ENCODE measurements around the gene NR6A1.
"Not testable (repeated sequence)": the region's sequence is repeated elsewhere in the genome, so short reads cannot be mapped to it uniquely, and the experiment has no call there.

Gene NR6A1

DNA sequence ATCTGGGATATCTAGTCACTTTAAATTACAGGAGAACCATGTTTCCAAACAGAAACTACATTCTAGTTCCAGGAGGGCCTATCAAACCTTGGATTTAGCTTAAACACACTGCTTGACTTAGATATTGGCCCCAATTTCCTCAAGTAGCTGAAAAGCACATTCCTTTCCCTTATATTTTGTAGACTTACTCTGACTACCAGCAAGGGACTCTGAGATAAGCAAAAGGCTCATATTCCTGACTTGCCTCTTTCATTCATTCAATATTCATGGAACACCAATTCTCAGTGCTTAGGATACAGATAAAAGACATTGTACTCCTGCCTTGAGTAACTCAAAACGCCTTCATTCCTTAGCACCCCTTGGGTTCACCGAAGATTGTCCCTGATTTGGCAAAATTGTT is 11.8 kb downstream of the NR6A1 start:
- DNase-seq (ENCODE audit: low read depth) = no peak

DNA sequence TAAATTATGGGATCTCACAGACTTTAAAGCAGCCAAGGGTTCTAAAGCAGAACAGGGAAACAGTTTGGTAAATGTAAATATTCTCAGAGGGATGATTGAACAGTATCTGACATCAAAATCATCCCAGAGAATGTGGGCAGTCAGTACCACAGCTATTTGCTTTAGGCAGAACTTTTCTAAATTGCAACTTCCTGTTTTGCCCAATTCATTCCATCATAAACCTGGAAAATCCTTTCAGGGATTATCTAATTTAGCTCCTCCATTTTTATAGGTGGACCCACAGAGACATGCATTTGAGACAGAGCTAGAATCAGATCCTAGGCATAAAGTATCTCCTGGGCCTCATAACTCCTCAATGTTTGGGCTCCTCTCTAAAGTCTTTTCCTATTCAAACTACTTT is 12.4 kb downstream of the NR6A1 start:
- DNase-seq (ENCODE audit: low read depth) = no peak

DNA sequence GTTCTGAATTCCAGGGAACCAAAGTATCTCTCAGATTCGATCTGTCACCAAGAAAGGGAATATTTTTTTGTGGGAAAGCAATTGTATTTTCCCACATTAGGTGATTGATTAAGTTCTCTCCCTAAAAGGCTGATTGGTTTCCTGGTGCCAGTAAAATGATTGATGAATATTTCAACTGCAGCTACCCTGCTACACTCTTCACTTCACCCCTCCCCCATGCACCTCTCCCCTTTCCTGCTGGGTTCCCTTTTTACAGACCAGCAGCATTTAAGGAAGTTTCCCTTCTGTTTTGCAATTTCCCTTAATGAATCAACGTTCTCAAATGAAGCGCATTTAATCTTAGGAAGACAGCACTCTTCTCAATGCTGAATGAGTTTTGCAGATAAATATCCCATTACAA is 13.1 kb downstream of the NR6A1 start:
- DNase-seq (ENCODE audit: low read depth) = no peak

DNA sequence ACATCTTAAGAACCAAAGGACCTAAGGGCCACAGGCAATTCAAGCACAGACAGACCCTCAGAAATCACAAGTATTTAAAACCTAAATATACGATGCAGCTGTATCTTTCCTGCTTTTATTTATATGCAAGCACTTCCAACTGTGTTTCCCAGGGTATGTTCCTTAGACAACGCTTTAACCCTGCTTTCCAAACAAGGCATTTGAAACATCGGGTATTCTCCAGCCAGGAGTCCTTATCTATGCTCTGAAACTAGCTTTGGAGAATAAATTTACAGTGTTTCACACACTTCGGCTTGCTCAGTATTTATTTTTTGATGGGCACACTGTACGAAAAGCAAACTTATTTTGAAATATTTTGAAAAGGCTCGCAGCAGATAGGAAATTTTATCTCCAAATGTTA is 13.5 kb downstream of the NR6A1 start:
- no peak for DNase-seq (ENCODE audit: low read depth)

DNA sequence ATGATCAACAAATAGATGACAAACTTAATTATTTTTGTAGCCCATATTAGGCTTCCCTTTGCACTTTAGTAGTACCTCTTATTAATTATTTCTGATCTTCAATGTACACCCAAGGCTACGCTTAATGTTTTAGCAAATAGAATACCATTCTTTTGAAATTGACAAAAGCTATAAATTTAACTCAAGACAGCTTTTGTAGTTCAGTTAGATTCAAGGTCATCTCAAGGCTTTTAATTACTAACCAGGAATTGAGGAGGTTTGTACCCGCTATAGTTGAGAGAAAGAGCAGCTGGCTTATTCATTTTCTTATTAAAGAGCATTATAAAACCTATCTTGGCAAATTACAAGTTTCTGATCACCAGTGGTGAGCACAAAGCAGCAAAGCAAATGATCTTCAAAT is 15.1 kb downstream of the NR6A1 start:
- no peak for DNase-seq (ENCODE audit: low read depth)

DNA sequence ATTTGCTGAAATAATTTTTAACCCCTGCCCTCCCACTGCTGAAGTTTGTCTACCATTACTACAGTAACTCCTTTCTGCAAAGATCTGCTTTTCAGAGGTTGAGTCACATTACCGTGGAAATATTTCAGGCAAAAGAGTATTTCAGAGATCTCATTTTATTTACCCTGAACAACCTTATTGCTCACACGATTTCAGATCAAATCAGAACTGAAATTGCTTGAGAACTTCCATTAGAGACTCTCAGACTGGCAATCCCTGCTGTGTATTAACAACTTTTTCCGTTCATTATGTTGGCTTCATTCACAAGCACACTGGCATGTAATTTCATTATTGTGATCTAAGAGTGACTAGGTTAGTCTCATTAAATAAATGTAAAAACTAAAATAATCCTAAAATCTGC is 16.1 kb downstream of the NR6A1 start:
- no peak for DNase-seq (ENCODE audit: low read depth)

DNA sequence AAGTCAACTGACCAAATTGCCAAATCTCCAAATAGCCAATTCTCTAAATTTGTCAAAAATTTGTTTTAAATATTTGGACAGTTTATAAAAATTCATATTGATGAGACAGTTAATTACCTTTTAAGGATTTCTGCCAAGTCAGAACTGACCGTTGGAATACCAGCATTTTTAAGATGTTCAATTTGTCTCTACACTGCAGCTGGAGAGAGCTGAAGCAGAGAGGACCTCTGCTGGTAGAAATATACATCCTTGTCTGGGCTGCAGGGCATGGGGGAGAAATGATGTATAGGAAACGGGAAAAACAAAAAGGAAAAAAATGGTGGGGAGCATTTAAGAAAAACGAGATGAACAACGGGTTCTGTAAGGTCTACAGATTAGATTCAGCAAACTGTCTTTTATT is 16.8 kb downstream of the NR6A1 start:
- no peak for DNase-seq (ENCODE audit: low read depth)

DNA sequence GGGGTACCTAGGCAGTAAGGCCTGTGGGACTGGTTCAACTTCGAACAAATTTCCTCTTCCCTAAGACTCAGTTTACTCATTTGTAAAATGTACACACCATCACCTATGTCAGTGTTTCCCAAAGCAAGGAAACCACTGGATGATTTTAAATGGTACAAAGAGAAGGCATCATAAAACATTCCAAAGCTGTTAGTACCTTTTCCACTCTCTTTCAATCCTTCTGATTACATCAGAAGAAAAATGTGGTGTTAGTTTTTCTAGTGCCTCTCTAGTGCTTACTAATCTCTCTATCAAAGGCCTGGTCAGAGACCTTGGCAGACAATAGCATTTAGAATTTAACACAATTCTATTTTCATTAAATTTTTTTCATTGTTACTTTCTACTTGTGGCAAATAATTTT is 18.1 kb downstream of the NR6A1 start:
- no peak for DNase-seq (ENCODE audit: low read depth)

DNA sequence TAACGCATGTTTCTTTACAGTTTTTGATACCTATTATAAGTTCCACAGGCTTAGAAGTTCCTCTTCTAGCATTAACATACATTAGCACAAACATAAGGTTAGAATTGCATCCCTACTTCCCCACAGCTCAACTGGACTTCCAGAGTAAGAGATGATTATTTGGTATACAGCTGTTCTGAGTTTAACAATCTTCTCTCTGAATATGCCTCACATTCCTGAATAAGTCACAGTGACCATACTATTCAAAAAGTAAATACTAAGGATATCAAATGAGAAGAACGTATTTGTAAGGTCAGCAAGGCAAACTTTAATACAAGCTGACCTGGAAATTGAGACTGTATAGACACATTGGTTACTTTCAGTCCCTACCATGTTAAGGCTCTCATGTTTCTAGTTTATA is 21.3 kb downstream of the NR6A1 start:
- DNase-seq (ENCODE audit: low read depth) = no peak

DNA sequence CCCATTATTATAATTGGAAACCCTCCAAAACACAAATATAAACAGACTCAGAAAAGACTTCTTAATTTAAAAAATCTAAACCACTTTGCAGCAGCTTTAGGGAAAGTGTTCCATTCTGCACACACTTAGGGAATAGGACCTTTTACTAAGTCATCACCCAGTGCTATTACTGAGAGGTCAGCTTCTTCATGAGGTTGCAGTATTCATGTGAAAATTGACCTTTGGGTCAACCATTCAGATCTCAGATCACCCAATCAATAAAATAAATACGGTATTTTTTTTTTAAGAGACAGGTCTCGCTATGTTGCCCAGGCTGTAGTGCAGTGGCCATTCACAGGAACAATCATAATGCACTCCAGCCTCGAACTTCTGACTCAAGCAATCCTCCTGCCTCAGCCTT is 21.8 kb downstream of the NR6A1 start:
- no peak for DNase-seq (ENCODE audit: low read depth)

DNA sequence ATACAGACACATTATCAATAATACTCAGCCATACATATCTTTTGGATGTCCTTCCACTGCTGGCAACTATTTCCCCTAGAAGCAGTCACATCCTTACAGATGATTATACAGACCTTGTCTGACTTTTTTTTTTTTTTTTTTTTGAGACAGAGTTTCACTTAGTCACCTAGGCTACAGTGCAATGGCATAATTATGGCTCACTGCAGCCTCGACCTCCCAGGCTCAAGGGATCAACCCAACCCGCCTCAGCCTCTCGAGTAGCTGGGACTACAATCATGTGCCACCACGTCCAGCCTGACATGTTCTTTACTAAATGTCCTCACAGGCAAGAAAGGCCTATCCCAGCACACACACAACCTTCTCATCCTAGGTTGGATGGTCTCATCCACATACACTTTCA is 24.0 kb downstream of the NR6A1 start:
- DNase-seq (ENCODE audit: low read depth) = no peak

DNA sequence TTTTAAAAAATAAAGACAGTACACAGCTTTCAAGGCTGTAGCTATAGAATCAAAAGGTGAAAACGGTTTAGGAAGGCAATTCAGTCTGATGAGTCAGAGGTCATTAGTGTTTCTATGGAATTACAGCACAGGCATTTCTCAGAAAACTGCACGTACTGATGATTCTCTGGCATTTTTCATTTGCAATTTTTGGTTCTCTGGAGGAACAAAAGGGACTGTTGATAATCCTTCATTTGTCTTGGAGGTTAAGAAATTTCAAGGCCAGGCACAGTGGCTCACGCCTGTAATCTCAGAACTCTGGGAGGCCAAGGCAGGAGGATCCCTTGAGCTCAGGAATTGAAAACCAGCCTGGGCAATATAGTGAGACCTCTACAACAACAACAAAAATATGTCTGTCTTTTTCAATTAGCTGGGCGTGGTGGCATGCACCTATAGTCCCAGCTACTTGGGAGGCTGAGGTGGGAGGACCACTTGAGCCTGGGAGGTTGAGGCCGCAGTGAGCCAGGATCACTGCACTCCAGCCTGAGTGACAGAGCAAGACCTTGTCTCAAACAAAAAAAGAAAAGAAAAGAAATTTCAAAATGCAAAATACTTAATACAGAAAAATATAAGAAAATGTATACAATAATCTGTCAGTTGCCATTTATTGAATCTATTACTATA is 27.3 kb downstream of the NR6A1 start:
- no peak for DNase-seq (ENCODE audit: low read depth)

DNA sequence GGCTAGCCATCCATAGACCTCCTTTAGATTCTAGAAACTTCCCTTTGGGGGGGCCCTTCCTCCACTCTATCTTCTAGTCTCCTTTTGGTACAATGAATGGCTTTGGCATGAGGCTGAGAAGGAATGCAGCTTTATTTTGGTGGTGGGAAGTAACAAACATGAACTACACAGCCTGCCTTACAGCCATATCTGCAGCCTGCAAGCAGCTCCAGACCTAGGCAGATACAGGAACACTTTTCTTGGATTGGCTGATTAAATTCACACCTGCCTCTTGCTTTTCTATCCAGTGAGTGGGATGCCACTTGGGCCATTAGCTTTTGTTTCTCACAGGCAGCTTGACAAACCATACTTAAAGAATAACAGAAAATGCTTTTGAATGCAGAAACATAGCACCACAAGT is 28.2 kb downstream of the NR6A1 start:
- no peak for DNase-seq (ENCODE audit: low read depth)

DNA sequence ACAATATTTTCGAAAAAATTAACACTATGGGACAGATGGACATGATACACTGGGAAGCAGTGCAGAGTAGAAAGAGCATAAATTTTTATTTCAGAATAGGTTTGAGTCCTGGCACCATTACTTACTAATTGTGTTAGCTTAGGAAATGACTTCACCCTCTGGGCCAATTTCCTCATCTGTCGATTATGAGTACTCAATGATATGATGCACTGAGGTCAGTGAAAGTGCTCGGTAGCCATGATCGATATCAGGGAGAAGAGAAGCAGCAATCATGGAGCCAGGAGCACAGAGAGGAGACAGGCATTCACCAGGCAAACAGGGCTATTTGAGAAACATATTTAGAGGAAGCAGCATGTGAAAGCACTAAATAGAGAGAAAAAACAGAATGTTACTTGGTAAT is 29.4 kb downstream of the NR6A1 start:
- no peak for DNase-seq (ENCODE audit: low read depth)

DNA sequence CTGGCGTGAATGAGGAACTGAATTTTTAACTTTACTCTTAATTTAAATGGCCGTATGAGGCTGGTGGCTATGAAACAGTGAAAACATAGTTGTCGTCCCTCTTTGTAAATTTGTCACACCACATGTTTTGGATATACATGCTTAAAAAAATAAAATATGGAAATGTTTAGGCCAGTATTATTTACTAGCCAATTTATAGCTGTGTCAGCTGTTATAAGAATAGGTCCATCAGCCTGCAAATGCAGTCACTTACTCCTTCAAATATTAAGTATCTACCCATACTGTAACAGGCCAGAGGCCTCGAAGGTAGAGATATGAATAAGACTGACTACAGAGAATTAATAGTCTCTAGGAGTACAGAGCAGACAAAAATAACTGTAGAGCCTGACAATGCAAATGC is 30.0 kb downstream of the NR6A1 start:
- no peak for DNase-seq (ENCODE audit: low read depth)

DNA sequence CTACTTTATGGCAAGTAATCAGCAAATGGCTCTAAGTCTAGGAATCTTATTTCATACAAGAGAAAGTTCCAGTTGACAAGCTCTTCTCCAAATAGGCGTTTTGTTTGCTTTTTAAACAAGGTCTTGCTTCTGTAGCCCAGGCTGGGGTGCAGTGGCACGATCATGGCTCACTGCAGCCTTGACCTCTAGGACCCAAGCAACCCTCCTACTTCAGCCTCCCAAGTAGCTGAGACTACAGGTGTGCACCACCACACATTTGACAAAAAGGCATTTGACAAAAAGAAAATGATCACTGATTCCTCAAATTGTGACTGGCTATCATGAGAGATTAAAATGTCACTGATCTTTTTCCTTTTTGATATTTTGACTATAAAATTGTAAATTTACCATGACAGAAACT is 31.8 kb downstream of the NR6A1 start:
- no peak for DNase-seq (ENCODE audit: low read depth)

DNA sequence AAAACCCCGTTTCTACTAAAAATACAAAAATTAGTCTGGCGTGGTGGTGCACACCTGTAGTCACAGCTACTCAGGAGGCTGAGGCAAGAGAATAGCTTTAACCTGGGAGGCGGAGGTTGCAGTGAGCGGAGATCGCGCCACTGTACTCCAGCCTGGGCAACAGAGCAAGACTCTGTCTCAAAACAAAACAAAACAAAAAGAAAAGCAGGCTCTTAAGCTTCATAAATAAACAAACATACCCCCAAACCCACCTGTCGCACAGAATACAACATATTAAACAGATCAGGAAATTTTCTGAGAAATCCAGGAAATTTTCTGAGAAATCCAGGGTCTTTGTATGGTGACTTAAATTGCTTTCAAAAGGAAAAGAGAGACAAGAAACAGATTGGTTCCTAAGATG is 33.0 kb downstream of the NR6A1 start:
- DNase-seq (ENCODE audit: low read depth) = not testable (repeated sequence)

DNA sequence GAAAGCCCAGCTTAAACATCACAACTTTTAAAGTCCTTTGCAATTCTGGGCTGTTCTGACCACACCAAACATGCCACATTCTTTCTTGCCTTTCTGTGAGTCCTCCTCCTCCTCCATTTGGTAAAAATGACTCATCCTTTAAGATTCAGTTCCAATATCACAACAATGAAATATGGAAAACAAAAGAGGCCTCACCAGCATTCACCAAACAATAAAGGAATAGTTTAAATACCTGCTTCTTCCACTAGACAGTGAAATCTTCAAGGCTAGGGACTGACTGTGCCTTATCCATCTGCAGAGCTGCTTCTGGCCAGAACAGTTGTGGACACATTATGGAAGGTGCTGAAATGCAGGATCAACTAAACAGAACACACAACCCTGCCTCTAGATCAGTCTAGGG is 36.0 kb downstream of the NR6A1 start:
- no peak for DNase-seq (ENCODE audit: low read depth)

DNA sequence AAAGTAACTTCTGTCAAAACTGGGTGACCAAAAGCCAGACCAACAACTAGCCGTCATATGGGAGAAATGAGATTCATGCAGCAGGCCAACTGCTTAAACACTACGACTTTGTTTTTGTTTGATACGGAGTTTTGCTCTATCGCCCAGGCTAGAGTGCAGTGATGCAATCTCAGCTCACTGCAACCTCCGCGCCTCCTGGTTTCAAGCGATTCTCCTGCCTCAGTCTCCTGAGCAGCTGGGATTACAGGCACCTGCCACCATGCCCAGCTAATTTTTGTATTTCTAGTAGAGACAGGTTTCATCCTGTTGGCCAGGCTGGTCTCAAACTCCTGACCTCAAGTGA is 36.4 kb downstream of the NR6A1 start:
- DNase-seq (ENCODE audit: low read depth) = not testable (repeated sequence)

DNA sequence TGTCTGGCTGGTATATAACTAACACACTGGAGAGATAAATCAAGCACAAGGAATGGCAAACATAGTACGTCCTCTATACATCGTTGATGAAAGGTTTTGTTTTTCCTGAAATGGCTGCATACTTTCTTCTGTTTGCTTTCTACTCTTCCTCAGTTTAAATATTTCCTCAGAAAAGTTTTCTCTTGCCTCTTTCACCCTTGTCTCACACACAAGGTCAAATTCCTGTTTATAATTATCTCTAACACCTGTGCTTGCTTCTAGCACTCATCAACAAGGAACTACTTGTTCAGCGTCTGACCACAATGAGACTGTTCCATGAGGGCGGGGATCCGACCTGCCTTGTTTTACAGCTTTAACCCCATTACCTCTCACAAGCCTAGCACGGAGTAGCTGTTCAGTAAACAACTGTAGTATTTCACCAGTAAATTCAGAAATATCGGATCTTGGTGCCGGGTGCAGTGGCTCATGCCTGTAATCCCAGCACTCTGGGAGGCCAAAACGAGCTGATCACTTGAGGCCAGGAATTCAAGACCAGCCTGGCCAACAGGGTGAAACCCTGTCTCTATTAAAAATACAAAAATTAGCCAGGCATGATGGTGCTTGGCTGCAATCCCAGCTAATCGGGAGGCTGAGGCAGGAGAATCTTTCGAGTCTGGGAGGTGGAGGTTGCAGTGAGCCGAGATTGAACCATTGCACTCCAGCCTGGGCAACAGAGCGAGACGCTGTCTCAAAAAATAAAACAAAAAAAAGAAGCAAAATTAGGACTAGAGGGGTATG is 37.0 kb downstream of the NR6A1 start:
- DNase-seq (ENCODE audit: low read depth) = no peak

DNA sequence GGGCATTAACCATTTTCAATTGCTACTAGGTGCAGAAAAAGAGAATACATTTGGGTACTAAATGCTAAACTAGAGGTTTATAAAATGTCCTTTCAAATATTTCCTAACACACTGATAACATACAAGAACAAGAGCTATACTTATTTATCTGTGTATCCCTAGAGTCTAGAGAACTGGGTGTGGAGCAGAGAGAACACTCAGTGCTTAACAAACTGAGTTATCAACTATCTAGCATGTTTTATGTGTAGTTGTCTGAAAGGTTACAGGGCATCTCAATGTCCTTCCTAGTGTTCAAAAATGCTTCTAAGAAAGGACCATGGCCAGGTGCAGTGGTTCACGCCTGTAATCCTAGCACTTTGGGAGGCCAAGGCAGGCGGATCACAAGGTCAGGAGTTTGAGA is 40.3 kb downstream of the NR6A1 start:
- DNase-seq (ENCODE audit: low read depth) = no peak

DNA sequence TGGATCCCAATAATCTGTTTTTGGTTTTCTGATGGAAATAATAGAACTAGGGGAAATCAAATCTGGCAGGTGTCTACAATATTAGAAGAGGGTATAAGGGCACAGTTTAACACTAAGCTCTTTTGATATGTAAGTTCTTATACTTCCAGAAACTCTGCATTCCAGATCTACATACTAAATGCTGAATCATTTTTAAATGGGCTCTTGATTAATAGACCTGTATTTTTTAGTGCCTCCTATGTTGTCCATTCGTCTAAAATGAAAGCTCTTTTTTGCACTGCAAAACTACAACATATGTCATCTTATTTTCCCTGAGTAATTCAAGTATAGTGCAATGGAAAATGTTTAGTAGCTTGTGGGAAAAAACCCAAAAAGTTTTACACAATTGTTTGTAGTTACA is 44.2 kb downstream of the NR6A1 start:
- no peak for DNase-seq (ENCODE audit: low read depth)

DNA sequence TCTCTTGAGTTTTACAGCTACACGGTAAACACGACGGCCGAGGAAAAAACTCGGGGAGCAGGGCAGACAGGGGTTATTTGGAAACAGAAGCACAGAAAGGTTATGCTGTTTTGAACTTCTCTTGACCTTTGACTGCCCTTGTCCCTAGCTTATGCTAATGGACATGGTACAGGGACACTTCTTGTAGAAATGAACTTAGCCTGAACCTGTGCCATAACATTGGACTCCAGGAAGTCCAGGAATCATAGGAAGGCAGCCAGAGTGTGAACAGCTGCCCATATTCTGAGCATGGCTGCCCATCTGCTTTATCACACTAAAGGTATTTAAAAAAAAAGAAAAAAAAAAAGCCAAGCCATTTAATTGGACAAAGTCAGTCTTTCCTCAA is 46.1 kb downstream of the NR6A1 start:
- DNase-seq (ENCODE audit: low read depth) = no peak

DNA sequence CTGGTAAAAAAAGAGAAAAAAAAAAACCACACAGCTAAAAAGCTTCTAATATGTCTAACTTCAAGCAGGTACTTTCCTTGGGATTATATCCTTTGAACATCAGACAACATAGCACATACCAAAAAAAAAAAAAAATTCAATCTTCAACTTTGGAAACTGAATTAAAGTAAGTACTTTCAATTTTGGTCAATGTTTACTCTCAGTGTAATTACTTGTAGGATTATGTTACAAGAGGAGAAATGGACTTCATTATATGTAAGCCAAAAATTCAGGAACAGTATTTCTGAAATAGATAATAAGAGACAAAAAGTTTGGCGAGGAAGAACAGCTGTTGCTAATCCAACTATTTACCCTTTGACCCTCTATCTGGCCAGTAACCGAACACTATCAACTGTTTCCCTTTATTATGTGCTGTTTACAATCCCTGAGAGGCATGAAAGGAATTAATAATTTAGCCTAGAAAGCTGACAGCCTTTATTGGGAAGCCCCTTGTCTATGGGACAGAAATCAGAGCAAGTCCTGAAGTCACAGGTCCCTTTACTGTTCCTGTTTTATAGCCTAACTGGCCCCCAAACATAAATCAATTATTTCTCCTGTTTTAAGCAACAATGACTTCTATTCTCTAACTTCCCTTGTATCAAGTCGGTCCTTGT is 46.6 kb downstream of the NR6A1 start:
- no peak for DNase-seq (ENCODE audit: low read depth)
